Medulla oblongata (tissue), 1 donor: Measurements from ENCODE around the gene P2RX7.

ENCODE experiments used
- DNase-seq: peaks from one replicate; pipeline ENCODE4 v3.0.0-alpha.2; 2015; ENCODE audit errors: extremely low spot score

P2RX7 gene

GRCh38 chr12:121229826-121230537, 97.3 kb downstream of the P2RX7 start:
- peak; percentile 77 for DNase-seq

GRCh38 chr12:121230538-121230907, 97.8 kb downstream of the P2RX7 start:
- no peak for DNase-seq

GRCh38 chr12:121232163-121232562, 99.5 kb downstream of the P2RX7 start:
- DNase-seq = no peak

- no peak for DNase-seq
Observed at GRCh38 chr12:121232977-121233627, 100.4 kb downstream of the P2RX7 start.

- no peak for DNase-seq
Observed at GRCh38 chr12:121233628-121234020, 100.9 kb downstream of the P2RX7 start.

GRCh38 chr12:121236776-121237175, 104.1 kb downstream of the P2RX7 start:
- DNase-seq = no peak

GRCh38 chr12:121237415-121237814, 104.7 kb downstream of the P2RX7 start:
- no peak for DNase-seq
